Activated naive CD4-positive, alpha-beta T cell (primary cell): ENCODE measurements around the gene MTHFS.

Experiments
- DNase-seq, 4 experiments: peaks; one replicate each; lab custom pipeline; 2025; lab: John Stamatoyannopoulos, UW

The MTHFS gene

GRCh38 chr15:79875213-79875612 is 21.6 kb downstream of the MTHFS start:
- no peak for DNase-seq

- no peak for DNase-seq
Observed at GRCh38 chr15:79874242-79874641, 22.6 kb downstream of the MTHFS start.

GRCh38 chr15:79872358-79873017 is 24.3 kb downstream of the MTHFS start:
- no peak for DNase-seq

DNA sequence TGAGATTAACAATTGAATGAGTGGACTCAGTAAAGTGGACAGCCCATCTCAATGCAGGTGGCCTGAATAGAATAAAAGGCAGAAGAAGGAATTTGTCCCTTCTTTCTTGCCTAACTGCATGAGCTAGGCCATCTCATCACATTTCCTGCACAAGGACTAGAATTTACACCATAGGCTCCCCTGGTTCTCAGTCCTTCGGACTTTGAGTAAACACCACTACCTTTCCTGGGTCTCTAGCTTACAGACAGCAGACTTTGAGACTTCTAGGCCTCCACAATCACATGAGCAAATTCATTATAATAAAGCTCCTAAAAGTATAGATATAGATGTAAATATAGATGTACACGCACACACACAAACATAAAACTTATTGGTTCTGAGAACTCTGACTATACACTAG is 28.3 kb downstream of the MTHFS start:
- no peak for DNase-seq

- no peak for DNase-seq
Observed at GRCh38 chr15:79863886-79864285, 32.9 kb downstream of the MTHFS start.

DNA sequence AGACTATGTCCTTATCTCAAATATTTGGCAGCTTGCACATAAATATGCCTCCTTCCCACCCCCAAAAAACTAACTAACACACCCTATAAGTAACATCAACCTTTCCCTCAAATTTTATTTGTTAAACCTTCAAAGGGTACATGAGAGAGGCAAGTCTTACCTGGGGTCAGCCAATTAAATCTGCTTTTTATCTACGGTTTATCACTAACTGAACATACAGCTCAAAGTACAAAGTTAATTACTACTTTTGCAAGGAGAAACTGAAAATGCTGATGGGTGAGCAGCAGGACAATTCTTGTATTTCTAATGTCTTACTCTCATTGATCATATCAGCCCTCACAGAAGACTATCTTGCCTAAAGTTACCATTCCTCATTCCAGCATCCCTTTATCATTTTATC is 34.6 kb downstream of the MTHFS start:
- DNase-seq = no peak

DNA sequence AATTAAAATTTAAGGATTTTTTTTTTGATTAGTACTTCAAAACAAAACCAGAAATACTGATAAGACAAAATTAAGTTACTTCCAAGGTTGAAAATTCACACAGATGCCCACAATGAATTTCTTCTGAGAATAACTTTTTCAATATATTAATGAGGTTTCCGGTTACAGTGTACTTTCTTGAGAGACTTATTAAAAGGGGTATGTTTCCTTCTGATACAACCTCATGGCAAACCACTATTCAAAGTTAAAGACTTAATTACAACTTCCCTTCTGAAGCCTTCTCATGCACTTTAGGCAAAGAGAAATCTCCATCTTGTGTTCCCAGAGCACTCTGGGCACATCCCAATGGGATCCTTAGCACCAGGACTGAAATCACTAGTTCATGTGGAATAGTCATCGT is 36.2 kb downstream of the MTHFS start:
- DNase-seq = no peak

GRCh38 chr15:79858469-79858868 is 38.3 kb downstream of the MTHFS start:
- DNase-seq = no peak

DNA sequence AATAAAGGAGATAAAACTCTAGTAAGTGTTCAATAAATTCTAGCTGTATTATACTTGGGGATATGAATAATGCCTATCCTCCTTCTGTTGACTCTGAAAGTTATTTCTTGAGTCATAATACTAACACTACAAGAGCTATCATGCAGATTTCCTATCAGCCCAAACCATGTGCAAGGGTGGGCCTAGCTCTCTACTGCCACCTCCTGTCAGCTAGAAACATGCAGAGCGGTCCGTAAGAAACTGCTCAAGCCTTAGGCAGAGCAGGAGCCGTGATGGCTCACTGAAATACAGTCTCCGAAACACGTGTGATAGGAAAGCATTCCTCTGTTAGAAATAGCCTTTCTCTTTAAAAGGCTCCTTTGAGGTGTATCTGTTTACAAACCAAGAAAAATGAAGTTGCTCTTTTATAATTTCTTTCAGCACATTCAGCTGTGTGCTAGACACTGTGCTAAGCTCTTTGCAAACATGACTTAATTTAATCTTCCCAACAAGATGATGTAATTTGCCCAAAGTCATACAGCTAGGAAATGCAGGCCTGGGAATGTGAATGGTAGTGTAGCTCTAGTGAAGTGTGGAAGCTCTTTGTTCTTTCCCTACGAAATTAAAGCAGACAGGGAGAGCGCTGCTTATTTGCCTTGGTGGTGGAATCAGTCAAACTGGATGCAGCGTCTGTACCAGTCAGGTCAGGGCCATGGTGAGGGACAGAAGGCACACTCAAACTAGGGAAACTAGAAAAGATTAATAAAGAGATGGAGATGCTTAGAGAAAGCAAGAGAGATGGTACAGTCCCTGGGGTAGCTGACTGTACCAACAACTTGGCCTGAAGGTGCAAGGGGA is 43.1 kb downstream of the MTHFS start:
- peak in 3 of 4 experiments; percentile 6 to 34 (median 14) for DNase-seq

GRCh38 chr15:79849789-79850188 is 47.0 kb downstream of the MTHFS start:
- DNase-seq = no peak

GRCh38 chr15:79846539-79846938 is 50.3 kb downstream of the MTHFS start:
- DNase-seq = no peak

- no peak for DNase-seq
Observed at GRCh38 chr15:79844221-79844620, 52.6 kb downstream of the MTHFS start.

GRCh38 chr15:79837846-79838245 is 59.0 kb downstream of the MTHFS start:
- no peak for DNase-seq

- DNase-seq = no peak
Observed at GRCh38 chr15:79834495-79834894, 62.3 kb downstream of the MTHFS start.

- no peak for DNase-seq
Observed at GRCh38 chr15:79832367-79833120, 64.3 kb downstream of the MTHFS start.

DNA sequence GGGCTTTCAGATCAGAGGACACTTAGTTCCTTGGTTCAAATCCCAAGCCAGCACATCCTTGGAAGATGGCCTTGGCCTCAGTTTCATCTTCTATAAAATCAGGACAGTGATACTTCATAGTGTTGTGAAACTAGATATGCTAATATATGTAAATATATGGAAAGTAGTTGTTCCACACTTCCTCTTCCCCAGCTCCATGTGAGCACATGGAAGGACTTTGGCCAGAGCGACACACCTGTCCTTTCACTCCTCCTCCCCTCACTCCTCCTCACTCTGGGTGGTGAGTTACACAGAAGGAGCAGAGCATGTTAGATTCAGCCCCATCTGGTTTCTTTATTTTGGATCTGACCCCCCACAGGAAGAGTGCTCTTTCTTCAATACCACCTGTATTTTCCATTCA is 65.2 kb downstream of the MTHFS start:
- no peak for DNase-seq

GRCh38 chr15:79829950-79830349 is 66.9 kb downstream of the MTHFS start:
- no peak for DNase-seq

DNA sequence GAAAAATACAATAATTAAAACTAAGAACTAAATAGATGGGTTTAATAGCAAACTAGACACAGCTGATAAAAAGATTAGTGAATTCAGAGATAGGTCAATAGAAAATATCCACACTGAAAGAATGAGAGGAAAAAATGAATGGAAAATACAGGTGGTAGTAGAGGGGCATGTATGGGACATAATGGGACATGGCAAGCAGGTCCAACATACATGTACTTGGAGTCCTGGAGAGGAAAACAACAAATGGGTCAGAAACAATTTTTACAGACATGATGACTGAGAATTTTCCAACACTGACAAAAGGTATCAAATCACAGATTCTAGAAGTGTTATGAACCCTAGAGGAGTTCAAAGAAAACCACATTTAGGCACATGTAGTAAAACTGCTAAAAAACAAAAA is 68.4 kb downstream of the MTHFS start:
- DNase-seq = no peak

DNA sequence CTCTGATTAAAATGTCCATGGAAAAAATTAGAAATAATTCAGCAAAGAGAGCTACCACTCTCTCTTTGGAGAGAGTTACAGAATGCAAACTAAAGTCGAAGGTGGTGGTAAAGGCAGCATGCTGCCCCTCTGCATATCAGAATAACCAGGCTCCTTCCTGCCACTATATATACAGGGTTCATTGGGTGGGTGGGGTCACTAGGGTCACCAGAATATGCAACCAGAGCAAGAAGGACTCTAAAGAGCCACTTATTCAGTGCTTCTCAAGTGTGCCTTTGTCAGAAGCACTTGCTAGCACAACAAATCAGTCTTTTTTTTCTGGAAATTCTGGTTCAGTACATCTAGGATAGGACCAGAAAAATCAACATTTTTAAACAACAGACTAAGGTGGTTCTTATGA is 70.0 kb downstream of the MTHFS start:
- no peak for DNase-seq

- DNase-seq = no peak
Observed at GRCh38 chr15:79824136-79824701, 72.6 kb downstream of the MTHFS start.

DNA sequence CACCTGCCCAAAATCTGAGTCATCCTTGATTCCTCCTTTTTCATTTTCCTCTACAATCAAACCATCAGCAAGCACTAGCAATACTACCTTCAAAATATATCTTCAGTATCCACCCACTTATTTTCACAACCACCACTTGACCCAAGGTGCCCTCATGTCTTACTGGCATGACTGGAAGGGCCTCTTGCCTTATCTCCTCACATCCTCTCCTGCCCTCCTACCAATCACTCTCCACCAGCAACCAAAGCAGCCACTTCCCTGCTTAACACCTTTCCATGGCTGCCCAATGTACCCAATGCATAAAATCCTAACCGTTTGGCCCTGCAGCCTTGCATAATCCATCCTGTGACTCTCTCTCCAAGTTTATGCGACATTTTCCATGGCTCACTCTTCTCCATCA is 76.0 kb downstream of the MTHFS start:
- DNase-seq = no peak

DNA sequence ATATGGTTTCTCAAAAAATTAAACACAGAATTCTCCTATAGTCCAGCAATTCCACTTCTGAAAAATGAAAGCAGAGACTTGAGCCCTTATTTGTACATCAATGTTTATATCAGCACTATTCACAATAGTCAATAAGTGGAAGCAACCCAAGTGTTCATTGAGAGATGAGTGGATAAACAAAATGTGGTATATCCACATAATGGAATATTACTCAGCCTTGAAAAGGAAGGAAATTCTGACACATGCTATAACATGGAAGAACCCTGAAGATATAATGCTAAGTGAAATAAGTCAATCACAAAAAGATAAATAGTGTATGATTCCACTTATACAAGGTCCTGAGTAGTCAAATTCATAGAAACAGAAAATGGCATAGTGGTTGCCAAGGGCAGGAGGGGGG is 76.6 kb downstream of the MTHFS start:
- no peak for DNase-seq

DNA sequence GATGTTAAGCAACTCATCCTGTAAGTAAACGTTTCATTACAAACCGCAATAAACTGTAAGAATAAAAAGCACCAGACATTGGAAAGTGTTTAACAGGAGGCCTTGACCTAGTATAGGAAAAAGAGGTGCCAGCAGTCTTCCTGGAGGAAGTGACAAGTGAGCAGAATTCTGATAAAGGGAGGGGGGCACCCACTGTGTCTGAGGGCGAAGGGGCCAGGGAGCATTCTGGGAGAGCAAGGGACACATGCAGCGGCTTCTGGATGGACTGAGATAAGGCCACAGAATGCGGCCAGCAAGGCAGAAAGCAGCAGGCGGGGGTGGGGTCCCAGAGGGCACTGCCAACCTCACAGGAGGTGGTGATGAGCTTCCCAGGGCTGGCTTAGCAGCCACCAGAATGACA is 80.2 kb downstream of the MTHFS start:
- no peak for DNase-seq
